ENCODE measurements around the gene ZNF385C. TPM values are rescaled to one million over a fixed set of nuclear protein-coding genes. Genes with fewer than 3 reads are reported as not detected.
"Not testable (repeated sequence)": the region's sequence is repeated elsewhere in the genome, so short reads cannot be mapped to it uniquely, and the experiment has no call there.

The ZNF385C gene
- total RNA-seq, 2 donors from 2014 or later = 1.3 TPM; not detected in 1

- H3K4me1 ChIP-seq = peaks cover 14% of the 10 kb centered on the region
- intact Hi-C loops (cut with DNase I) = loop anchor here (5.0 kb wide), 1 partner anchor 90 kb away; no protein-coding TSS in a partner anchor
- H3K27me3 ChIP-seq = no peaks in the 10 kb centered on the region
- no peak overlapping the region for H3K27ac ChIP-seq
- ATAC-seq (no peak), DNase-seq (no peak)
- whole genome bisulfite sequencing, 2 donors = 63 to 66% methylated on average over 17 of the region's 17 CpGs
- TF ChIP-seq, protein P1, sequence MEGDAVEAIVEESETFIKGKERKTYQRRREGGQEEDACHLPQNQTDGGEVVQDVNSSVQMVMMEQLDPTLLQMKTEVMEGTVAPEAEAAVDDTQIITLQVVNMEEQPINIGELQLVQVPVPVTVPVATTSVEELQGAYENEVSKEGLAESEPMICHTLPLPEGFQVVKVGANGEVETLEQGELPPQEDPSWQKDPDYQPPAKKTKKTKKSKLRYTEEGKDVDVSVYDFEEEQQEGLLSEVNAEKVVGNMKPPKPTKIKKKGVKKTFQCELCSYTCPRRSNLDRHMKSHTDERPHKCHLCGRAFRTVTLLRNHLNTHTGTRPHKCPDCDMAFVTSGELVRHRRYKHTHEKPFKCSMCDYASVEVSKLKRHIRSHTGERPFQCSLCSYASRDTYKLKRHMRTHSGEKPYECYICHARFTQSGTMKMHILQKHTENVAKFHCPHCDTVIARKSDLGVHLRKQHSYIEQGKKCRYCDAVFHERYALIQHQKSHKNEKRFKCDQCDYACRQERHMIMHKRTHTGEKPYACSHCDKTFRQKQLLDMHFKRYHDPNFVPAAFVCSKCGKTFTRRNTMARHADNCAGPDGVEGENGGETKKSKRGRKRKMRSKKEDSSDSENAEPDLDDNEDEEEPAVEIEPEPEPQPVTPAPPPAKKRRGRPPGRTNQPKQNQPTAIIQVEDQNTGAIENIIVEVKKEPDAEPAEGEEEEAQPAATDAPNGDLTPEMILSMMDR (IDR thresholded peaks at IDR 0.05) = no peak
- no peaks in the 10 kb centered on the region for H3K9me3 ChIP-seq
- peaks cover 0 to 10% of the 10 kb centered on the region in 2 donors for H3K36me3 ChIP-seq (replicated peaks in 1 of 2; ENCODE audit: insufficient read depth in 1 of 2, low read depth in 2 of 2)
- H3K4me3 ChIP-seq = no peak overlapping the region
Measured at GRCh38 chr17:42026857-42027589, 71.2 kb downstream of the ZNF385C start.

GRCh38 chr17:42025936-42026335 lies 72.3 kb downstream of the ZNF385C start:
- DNase-seq = no peak
- TF ChIP-seq POLR2A (IDR thresholded peaks at IDR 0.05) = no peak
- TF ChIP-seq, protein P1 (IDR thresholded peaks at IDR 0.05) = no peak
- no peak overlapping the region for H3K27ac ChIP-seq
- 93 to 100% methylated on average over 3 of the region's 3 CpGs for WGBS, 2 donors
- H3K9me3 ChIP-seq = no peaks in the 10 kb centered on the region
- H3K27me3 ChIP-seq = no peaks in the 10 kb centered on the region
- ATAC-seq = no peak
- peaks cover 0 to 10% of the 10 kb centered on the region in 2 donors for H3K36me3 ChIP-seq (replicated peaks in 1 of 2; ENCODE audit: insufficient read depth in 1 of 2, low read depth in 2 of 2)
- peaks cover 19% of the 10 kb centered on the region for H3K4me1 ChIP-seq
- intact Hi-C loops (cut with DNase I) = loop anchor here (5.0 kb wide), 1 partner anchor 91 kb away; no protein-coding TSS in a partner anchor
- H3K4me3 ChIP-seq = no peak overlapping the region

DNA sequence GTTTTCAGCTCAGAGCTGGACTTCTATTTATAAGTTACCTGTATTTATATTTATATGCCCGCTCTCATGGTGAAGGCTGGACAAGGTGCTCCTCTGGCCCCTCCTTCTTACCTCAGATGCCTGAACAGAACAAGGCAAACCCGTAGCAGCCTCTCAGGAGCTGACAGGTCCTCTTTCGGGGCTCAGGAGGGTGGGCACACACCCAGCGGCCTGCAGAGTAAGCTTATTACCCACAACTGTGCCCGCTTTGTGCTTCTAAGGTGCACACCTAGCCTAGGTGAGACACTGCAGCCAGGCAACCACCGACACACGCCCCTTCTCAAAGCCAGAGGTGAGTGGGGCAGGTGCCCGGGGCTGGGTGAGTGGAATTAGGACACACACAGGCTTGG lies 73.1 kb downstream of the ZNF385C start:
- Histone ChIP-seq H3K9me3 (no peaks in the 10 kb centered on the region), H3K4me1 (peaks cover 26% of the 10 kb centered on the region), H3K36me3 (replicated peaks in 1 of 2; ENCODE audit: insufficient read depth in 1 of 2, low read depth in 2 of 2) (peaks cover 0 to 10% of the 10 kb centered on the region in 2 donors), H3K4me3 (no peak overlapping the region), H3K27ac (peak overlapping the region in 3 of 4 donors; percentile 24 to 69 (median 65)), H3K27me3 (no peaks in the 10 kb centered on the region)
- intact Hi-C loops (cut with DNase I) = loop anchor here (5.0 kb wide), 1 partner anchor 92 kb away; no protein-coding TSS in a partner anchor
- ATAC-seq (no peak), DNase-seq (no peak)
- TF ChIP-seq, protein P1 (IDR thresholded peaks at IDR 0.05) = no peak
- 51 to 53% methylated on average over 6 to 8 of the region's 8 CpGs for WGBS, 2 donors

GRCh38 chr17:42023524-42024349 lies 74.5 kb downstream of the ZNF385C start:
- H3K4me1 ChIP-seq = peaks cover 30% of the 10 kb centered on the region
- intact Hi-C loops (cut with DNase I) = no loop called here
- peak overlapping the region in 2 of 4 donors; percentile 65 to 69 for H3K27ac ChIP-seq
- no peaks in the 10 kb centered on the region for H3K9me3 ChIP-seq
- DNase-seq (peak in 1 of 4 donors; percentile 57), ATAC-seq (no peak)
- H3K36me3 ChIP-seq (replicated peaks in 1 of 2; ENCODE audit: insufficient read depth in 1 of 2, low read depth in 2 of 2) = peaks cover 0 to 10% of the 10 kb centered on the region in 2 donors
- no peak for TF ChIP-seq POLR2A (IDR thresholded peaks at IDR 0.05)
- TF ChIP-seq, protein P1 (IDR thresholded peaks at IDR 0.05) = no peak
- H3K27me3 ChIP-seq = no peaks in the 10 kb centered on the region
- 73 to 78% methylated on average over 13 to 15 of the region's 15 CpGs for WGBS, 2 donors
- no peak overlapping the region for H3K4me3 ChIP-seq

- H3K4me3 ChIP-seq; intact Hi-C loops (cut with DNase I); H3K9me3 ChIP-seq; H3K27me3 ChIP-seq; ATAC-seq; DNase-seq: not testable (repeated sequence)
- Histone ChIP-seq H3K4me1 (peaks cover 45% of the 10 kb centered on the region), H3K36me3 (replicated peaks in 1 of 2; ENCODE audit: insufficient read depth in 1 of 2, low read depth in 2 of 2) (peaks cover 0 to 10% of the 10 kb centered on the region in 2 donors), H3K27ac (peak overlapping the region in 1 of 4 donors; percentile 79)
- WGBS, 2 donors = 58 to 59% methylated on average over 8 of the region's 8 CpGs
Measured at GRCh38 chr17:42020845-42021244, 77.4 kb downstream of the ZNF385C start.

Measured in body of pancreas (tissue), 4 donors.